Right atrium auricular region (tissue), 2 donors: Measurements from ENCODE around the gene MAEA. TPM values are rescaled to one million over a fixed set of nuclear protein-coding genes. Genes with fewer than 3 reads are reported as not detected.

Experiments used
- DNase-seq: peaks from one replicate; pipeline ENCODE4 v3.0.0-alpha.2; 2019; ENCODE audit warnings: low spot score
- H3K27ac ChIP-seq, 2 donors: fragments of 200-600 bp; sonication (generic); 1 replicate in 1 of 2; 2 replicates in 1 of 2; pipeline ENCODE4 v1.5.1; 2016 to 2019
- H3K27me3 ChIP-seq, 2 donors: fragments of 200-600 bp; sonication (generic); one replicate each; pipeline versions ENCODE4 v1.5.1 to v1.6.0; 2017 to 2019
- H3K36me3 ChIP-seq: fragments of 200-600 bp; sonication (generic); one replicate; pipeline ENCODE4 v1.5.1; 2016
- H3K4me1 ChIP-seq, 2 donors: fragments of 200-600 bp; sonication (generic); one replicate each; pipeline versions ENCODE4 v1.5.1 to v1.6.0; 2017 to 2019
- H3K4me3 ChIP-seq, 2 donors: fragments of 200-600 bp; sonication (generic); 1 replicate in 1 of 2; 2 replicates in 1 of 2; pipeline ENCODE4 v1.5.1; 2017 to 2019; ENCODE audit warnings: mild to moderate bottlenecking in 1 of 2, moderate library complexity in 1 of 2
- H3K9me3 ChIP-seq, 2 donors: fragments of 200-600 bp; sonication (generic); one replicate each; pipeline ENCODE4 v1.5.1; 2019
- CTCF ChIP-seq, 2 donors: fragments of 200-600 bp; sonication (generic); IDR thresholded peaks; one replicate each; pipeline ENCODE4 v1.5.1; 2019; ENCODE audit warnings: antibody characterized with exemption in 2 of 2
- total RNA-seq, 2 donors: library from RNA; depleted of rRNA; stranded (reverse); fragments of >200 nt; gene quantifications; one replicate each; pipeline ENCODE4 v1.1.0, GENCODE V29; 2016

The MAEA gene
- total RNA-seq, 2 donors from 2014 or later: 46.0 to 51.7 TPM

DNA sequence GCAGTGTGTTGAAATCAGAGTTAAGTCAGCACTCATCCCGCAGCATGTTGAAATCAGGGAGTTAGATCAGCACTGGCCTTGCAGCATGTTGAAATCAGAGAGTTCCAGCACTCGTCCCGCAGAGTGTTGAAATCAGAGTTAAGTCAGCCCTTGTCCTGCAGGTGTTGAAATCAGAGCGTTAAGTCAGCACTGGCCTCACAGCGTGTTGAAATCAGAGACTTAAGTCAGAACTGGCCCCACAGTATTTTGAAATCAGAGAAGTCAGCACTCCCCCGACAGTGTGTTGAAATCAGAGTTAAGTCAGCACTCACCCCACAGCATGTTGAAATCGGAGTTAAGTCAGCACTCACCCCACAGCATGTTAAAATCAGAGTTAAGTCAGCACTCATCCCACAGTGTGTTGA is 46.4 kb downstream of the MAEA start:
- H3K27ac ChIP-seq: no peak overlapping the region
- H3K4me1 ChIP-seq: no peaks in the 10 kb centered on the region
- no peaks in the 10 kb centered on the region for H3K27me3 ChIP-seq
- H3K36me3 ChIP-seq: peaks cover 77% of the 10 kb centered on the region
- TF ChIP-seq CTCF (IDR thresholded peaks at IDR 0.05): no peak
- H3K9me3 ChIP-seq: no peaks in the 10 kb centered on the region
- H3K4me3 ChIP-seq: no peak overlapping the region
- no peak for DNase-seq

- Histone ChIP-seq H3K27me3 (no peaks in the 10 kb centered on the region), H3K36me3 (peaks cover 75% of the 10 kb centered on the region), H3K4me1 (no peaks in the 10 kb centered on the region), H3K27ac (no peak overlapping the region), H3K9me3 (no peaks in the 10 kb centered on the region), H3K4me3 (no peak overlapping the region)
- no peak for DNase-seq
- no peak for TF ChIP-seq CTCF (IDR thresholded peaks at IDR 0.05)
Observed at GRCh38 chr4:1337376-1337831, 47.7 kb downstream of the MAEA start.

DNA sequence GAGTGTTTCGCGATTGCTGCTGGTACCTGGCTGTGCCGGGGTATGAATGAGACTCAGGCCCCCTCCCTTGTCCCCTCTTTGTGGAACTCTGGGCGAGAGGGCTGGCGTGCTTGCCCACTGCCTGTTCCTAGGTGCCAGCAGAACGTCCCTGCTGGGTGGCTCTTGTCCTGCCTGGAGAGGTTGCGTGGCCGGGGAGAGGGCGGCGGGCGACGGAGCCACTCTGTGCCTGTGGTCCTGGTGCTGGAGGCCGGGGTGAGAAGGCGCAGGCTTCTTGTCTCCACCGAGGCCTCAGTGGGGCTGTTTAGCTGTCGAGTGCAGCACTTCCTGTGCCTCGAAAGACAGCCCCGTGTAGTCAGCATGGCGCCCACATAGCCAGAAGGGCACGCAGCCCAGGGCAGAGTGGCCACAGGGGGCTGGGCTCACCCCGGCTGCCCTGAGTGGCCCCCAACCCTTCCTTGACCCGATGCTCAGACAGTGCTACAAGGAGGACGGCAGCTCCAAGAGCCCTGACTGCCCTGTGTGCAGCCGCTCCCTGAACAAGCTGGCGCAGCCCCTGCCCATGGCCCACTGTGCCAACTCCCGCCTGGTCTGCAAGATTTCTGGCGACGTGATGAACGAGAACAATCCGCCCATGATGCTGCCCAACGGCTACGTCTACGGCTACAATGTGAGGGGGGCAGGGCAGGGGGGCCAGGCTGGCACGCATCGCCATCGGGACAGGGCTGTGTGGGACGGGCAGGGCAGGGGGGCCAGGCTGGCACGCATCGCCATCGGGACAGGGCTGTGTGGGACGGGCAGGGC is 48.5 kb downstream of the MAEA start:
- no peak overlapping the region for H3K27ac ChIP-seq
- DNase-seq: no peak
- no peaks in the 10 kb centered on the region for H3K4me1 ChIP-seq
- peaks cover 68% of the 10 kb centered on the region for H3K36me3 ChIP-seq
- TF ChIP-seq CTCF (IDR thresholded peaks at IDR 0.05): no peak
- H3K9me3 ChIP-seq: no peaks in the 10 kb centered on the region
- H3K4me3 ChIP-seq: no peak overlapping the region
- no peaks in the 10 kb centered on the region for H3K27me3 ChIP-seq

GRCh38 chr4:1338752-1339414 is 49.2 kb downstream of the MAEA start:
- TF ChIP-seq CTCF (IDR thresholded peaks at IDR 0.05): no peak
- Histone ChIP-seq H3K27me3 (no peaks in the 10 kb centered on the region), H3K4me3 (no peak overlapping the region), H3K27ac (no peak overlapping the region), H3K9me3 (no peaks in the 10 kb centered on the region), H3K36me3 (peaks cover 65% of the 10 kb centered on the region), H3K4me1 (no peaks in the 10 kb centered on the region)
- DNase-seq: no peak

GRCh38 chr4:1339489-1339888 is 49.8 kb downstream of the MAEA start:
- peaks cover 60% of the 10 kb centered on the region for H3K36me3 ChIP-seq
- DNase-seq: no peak
- no peak overlapping the region for H3K4me3 ChIP-seq
- no peaks in the 10 kb centered on the region for H3K9me3 ChIP-seq
- no peaks in the 10 kb centered on the region for H3K4me1 ChIP-seq
- no peak overlapping the region for H3K27ac ChIP-seq
- TF ChIP-seq CTCF (IDR thresholded peaks at IDR 0.05): no peak
- H3K27me3 ChIP-seq: no peaks in the 10 kb centered on the region
